K562 (cell line): ENCODE data around the gene ENOSF1. TPM values are rescaled to one million over a fixed set of nuclear protein-coding genes. Genes with fewer than 3 reads are reported as not detected.
A peak's percentile ranks its signal among the peaks of the same experiment; 100 is the strongest.

Source experiments
- ATAC-seq: fragments of 200-7000 bp; cut with Tn5 transposase; 3 replicates; pipeline ENCODE4 v1.9.1; 2020; ENCODE audit warnings: moderate library complexity
- BruUV-seq: library from RNA; stranded (reverse); fragments of 400-500 nt; replicated peaks from 2 replicates; lab custom pipeline; 2021; lab: Mats Ljungman, UMichigan
- CTCF ChIA-PET: fragments of 300-600 bp; formaldehyde crosslinking; extraction: SDS; loops from one replicate; lab custom pipeline; 2021; ENCODE audit warnings: low intra/inter-chr PET ratio; lab: Yijun Ruan, JAX
- POLR2A ChIA-PET: fragments of 300-600, 350-650 bp; sonication (Branson Sonifier 250); formaldehyde crosslinking; extraction: SDS; loops from one replicate; lab custom pipeline; 2021; ENCODE audit warnings: antibody characterized with exemption, inconsistent platforms; lab: Yijun Ruan, JAX
- DNase-seq, 4 experiments: peaks; one replicate each; pipeline versions ENCODE4 v3.0.0 to v3.0.0-alpha.2; 2011 to 2018; ENCODE audit warnings: low spot score in 3 of 4, mixed read lengths in 3 of 4; ENCODE audit errors: extremely low read depth in 1 of 4
- FAIRE-seq: peaks from 2 replicates; lab custom pipeline; 2011; peaks lifted over from hg19 to GRCh38; lab: Jason Lieb, UNC
- H2AFZ ChIP-seq: 2 replicates; pipeline ENCODE4 v1.6.0; 2011; ENCODE audit warnings: low read depth, low read length, control low read depth, inconsistent platforms
- H3K27ac ChIP-seq: fragments of 200-600 bp; 3 replicates; pipeline ENCODE4 v1.8.0; 2011; ENCODE audit warnings: low read depth, mild to moderate bottlenecking, control low read depth, inconsistent platforms, low read length, moderate library complexity, mixed read lengths; ENCODE audit errors: extremely low read depth
- H3K27me3 ChIP-seq, 2 experiments: fragments of 300-600 bp in 1 of 2; 2 replicates in 1 of 2; 3 replicates in 1 of 2; pipeline versions ENCODE4 v1.6.0 to v1.8.0; 2011; ENCODE audit warnings: inconsistent platforms in 2 of 2, low read length in 2 of 2, mild to moderate bottlenecking in 1 of 2, mixed read lengths in 1 of 2, moderate library complexity in 1 of 2; ENCODE audit not compliant: control insufficient read depth in 2 of 2, insufficient read depth in 2 of 2
- H3K36me3 ChIP-seq: fragments of 300-600 bp; 3 replicates; pipeline ENCODE4 v1.8.0; 2011; ENCODE audit warnings: mild to moderate bottlenecking, low read length, inconsistent platforms; ENCODE audit not compliant: control insufficient read depth, insufficient read depth
- H3K4me1 ChIP-seq, 2 experiments: fragments of 200-600 bp in 1 of 2; replicated peaks in 1 of 2; 2 replicates in 1 of 2; 3 replicates in 1 of 2; pipeline versions ENCODE4 v1.5.1 to v1.8.0; 2011; ENCODE audit warnings: inconsistent platforms in 2 of 2, low read length in 2 of 2, mild to moderate bottlenecking in 1 of 2, mixed read lengths in 1 of 2, moderate library complexity in 1 of 2; ENCODE audit not compliant: control insufficient read depth in 2 of 2, insufficient read depth in 2 of 2
- H3K4me2 ChIP-seq: 2 replicates; pipeline ENCODE4 v1.6.1; 2011; ENCODE audit warnings: low read length, control low read depth, inconsistent platforms, mixed read lengths; ENCODE audit not compliant: insufficient read depth
- H3K4me3 ChIP-seq: fragments of 200-600 bp; sonication (generic), shearing (Covaris generic); 2 replicates; pipeline ENCODE4 v1.5.1; 2016; ENCODE audit warnings: control low read depth, inconsistent platforms
- H3K79me2 ChIP-seq: fragments of 200-600 bp; 3 replicates; pipeline ENCODE4 v1.8.0; 2011; ENCODE audit warnings: low read length, inconsistent platforms; ENCODE audit not compliant: control insufficient read depth, insufficient read depth
- H3K9ac ChIP-seq, 2 experiments: 2 replicates each; pipeline versions ENCODE4 v1.6.0 to v1.6.1; 2011; ENCODE audit warnings: low read depth in 2 of 2, low read length in 2 of 2, control low read depth in 1 of 2, inconsistent platforms in 1 of 2, mild to moderate bottlenecking in 1 of 2, mixed read lengths in 1 of 2; ENCODE audit not compliant: insufficient read depth in 1 of 2
- H3K9me1 ChIP-seq: one replicate; pipeline ENCODE4 v1.6.0; 2011; ENCODE audit warnings: inconsistent platforms, mild to moderate bottlenecking, low read length, moderate library complexity; ENCODE audit not compliant: control insufficient read depth, insufficient read depth
- H3K9me3 ChIP-seq: replicated peaks from 2 replicates; pipeline ENCODE4 v1.5.1; 2011; ENCODE audit warnings: low read depth, low read length, inconsistent platforms; ENCODE audit not compliant: control insufficient read depth, insufficient read depth
- H4K20me1 ChIP-seq: replicated peaks from 2 replicates; pipeline ENCODE4 v1.6.1; 2011; ENCODE audit warnings: low read length, inconsistent platforms, mixed read lengths; ENCODE audit not compliant: control insufficient read depth, insufficient read depth
- ADNP ChIP-seq: fragments of 200-800 bp; sonication (Bioruptor generic); IDR thresholded peaks from 2 replicates; pipeline ENCODE4 v1.6.1; 2016; ENCODE audit warnings: missing genetic modification characterization, missing compliant biosample characterization
- ETV1 ChIP-seq: fragments of 450-650 bp; conservative IDR thresholded peaks from 2 replicates; pipeline ENCODE4 v1.6.1; 2016; ENCODE audit warnings: missing genetic modification characterization, control low read depth, low read depth, missing compliant biosample characterization
- NRF1 ChIP-seq, 2 experiments: fragments of 450-650 bp; IDR thresholded peaks in 1 of 2; conservative IDR thresholded peaks in 1 of 2; 2 replicates each; pipeline ENCODE4 v1.6.1; 2014; ENCODE audit warnings: mild to moderate bottlenecking in 2 of 2
- POLR2AphosphoS2 ChIP-seq: IDR thresholded peaks from 2 replicates; pipeline ENCODE4 v1.6.1; 2012; ENCODE audit warnings: low read length, improper control_type of control experiment
- POLR2H ChIP-seq: IDR thresholded peaks from 2 replicates; pipeline ENCODE4 v1.6.1; 2016; ENCODE audit warnings: missing genetic modification characterization, low read depth, mild to moderate bottlenecking, control low read depth, missing compliant biosample characterization, moderate library complexity
- RBM39 ChIP-seq: fragments of 200-400 bp; formaldehyde crosslinking; optimal IDR thresholded peaks from 2 replicates; pipeline ENCODE3; 2018; ENCODE audit warnings: low read depth, low read length
- STAT5A ChIP-seq: IDR thresholded peaks from 2 replicates; pipeline ENCODE4 v1.6.1; 2012; ENCODE audit warnings: low read length, inconsistent platforms, borderline replicate concordance
- TCFL5 ChIP-seq: fragments of 250-450 bp; sonication (Bioruptor Pico); conservative IDR thresholded peaks from 2 replicates; pipeline ENCODE4 v1.6.1; 2021; ENCODE audit warnings: mild to moderate bottlenecking, moderate library complexity, matching md5 sums
- THAP7 ChIP-seq: fragments of 250-450 bp; sonication (Bioruptor Pico); IDR thresholded peaks from 2 replicates; pipeline ENCODE4 v1.5.0; 2021
- ZNF174 ChIP-seq: fragments of 250-450 bp; sonication (Bioruptor Pico); IDR thresholded peaks from 2 replicates; pipeline ENCODE4 v1.4.0; 2020; ENCODE audit warnings: mild to moderate bottlenecking
- ZZZ3 ChIP-seq: fragments of 450-650 bp; IDR thresholded peaks from 2 replicates; pipeline ENCODE4 v1.6.1; 2016; ENCODE audit warnings: antibody characterized with exemption, mild to moderate bottlenecking, moderate library complexity
- WGBS: fragments of 100-300 bp; shearing (Covaris generic); methylation state at CpG from one replicate; pipeline ENCODE4 v1.1.6; 2016; ENCODE audit warnings: low coverage, mixed read lengths; ENCODE audit not compliant: insufficient coverage; ENCODE audit errors: missing lambda C conversion rate; 5-methylcytosine and 5-hydroxymethylcytosine counted together
- in situ Hi-C: fragments of 300-500 bp; cut with MboI; formaldehyde crosslinking; loops from 4 replicates; pipeline ENCODE4 v1.15.0; 2018; ENCODE audit warnings: inconsistent platforms, mixed read lengths
- intact Hi-C: fragments of 100-400 bp; cut with micrococcal nuclease; formaldehyde crosslinking; loops from 2 replicates; pipeline ENCODE4 v1.14.2; 2022
- polyA plus RNA-seq, 8 experiments: library from polyadenylated mRNA; depleted of rRNA in 4 of 8; stranded (reverse) in 5 of 8; unstranded in 3 of 8; fragments of >200 nt; fragmentation: Nextera tagmentation in 2 of 8; fragmentation: Illumina TruSeq in 1 of 8; extraction: Ambion mirVana in 2 of 8; extraction: Trizol in 1 of 8; gene quantifications; 2 replicates each; pipeline versions ENCODE4 v1.2.1 to v1.2.3, GENCODE V29; 2011 to 2014; ENCODE audit warnings: inconsistent platforms in 1 of 8, missing spikeins in 1 of 8
- total RNA-seq, 7 experiments: library from RNA; depleted of rRNA in 6 of 7; stranded (reverse); fragments of >200 nt in 6 of 7; fragmentation: Illumina TruSeq in 2 of 7; extraction: Trizol in 2 of 7; gene quantifications; 2 replicates each; pipeline versions ENCODE4 v1.2.1 to v1.2.3, GENCODE V29; 2011 to 2021; ENCODE audit warnings: low replicate concordance in 1 of 7
- TF ChIP-seq, protein P1 (sequence below): sonication (generic); formaldehyde crosslinking; IDR thresholded peaks from 2 replicates; pipeline ENCODE4 v1.8.1; 2022; ENCODE audit warnings: missing genetic modification reagents
- TF ChIP-seq, protein P2 (sequence below): fragments of 250-450 bp; sonication (Bioruptor Pico); IDR thresholded peaks from 2 replicates; pipeline ENCODE4 v1.6.1; 2021; ENCODE audit warnings: mild to moderate bottlenecking

Gene ENOSF1
- total and polyA plus RNA-seq, 9 of the 15 experiments (the other 6 are each of a cell fraction or from before 2014, with no cell fraction given): 15.5 to 66.4 (median 46.5) TPM

- ChIA-PET POLR2A (interaction anchor here (0.6 to 1.4 kb wide), 3 partner anchors 9 to 109 kb away, joined by 3 read pairs; no protein-coding TSS in a partner anchor), CTCF (no interaction called here)
- Histone ChIP-seq H3K36me3 (peaks cover 68% of the 10 kb centered on the region), H4K20me1 (no peaks in the 10 kb centered on the region), H3K9me3 (no peaks in the 10 kb centered on the region), H3K27me3 (no peaks in the 10 kb centered on the region), H3K9ac (no peak overlapping the region), H3K9me1 (no peaks in the 10 kb centered on the region), H3K79me2 (no peaks in the 10 kb centered on the region), H2AFZ (no peak overlapping the region), H3K4me3 (no peak overlapping the region), H3K4me2 (no peak overlapping the region), H3K4me1 (no peaks in the 10 kb centered on the region), H3K27ac (no peak overlapping the region)
- no peak for DNase-seq
- TSS peak; percentile 31 for BruUV-seq
- no peak for ATAC-seq
- FAIRE-seq: no peak
- intact Hi-C loops: no loop called here
- no peak for TF ChIP-seq ADNP (tag)
- TF ChIP-seq TCFL5 (CRISPR knock-in tag): no peak
- TF ChIP-seq RBM39: no peak
- TF ChIP-seq, protein P1, sequence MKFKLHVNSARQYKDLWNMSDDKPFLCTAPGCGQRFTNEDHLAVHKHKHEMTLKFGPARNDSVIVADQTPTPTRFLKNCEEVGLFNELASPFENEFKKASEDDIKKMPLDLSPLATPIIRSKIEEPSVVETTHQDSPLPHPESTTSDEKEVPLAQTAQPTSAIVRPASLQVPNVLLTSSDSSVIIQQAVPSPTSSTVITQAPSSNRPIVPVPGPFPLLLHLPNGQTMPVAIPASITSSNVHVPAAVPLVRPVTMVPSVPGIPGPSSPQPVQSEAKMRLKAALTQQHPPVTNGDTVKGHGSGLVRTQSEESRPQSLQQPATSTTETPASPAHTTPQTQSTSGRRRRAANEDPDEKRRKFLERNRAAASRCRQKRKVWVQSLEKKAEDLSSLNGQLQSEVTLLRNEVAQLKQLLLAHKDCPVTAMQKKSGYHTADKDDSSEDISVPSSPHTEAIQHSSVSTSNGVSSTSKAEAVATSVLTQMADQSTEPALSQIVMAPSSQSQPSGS (CRISPR knock-in tag): no peak
- no peak for TF ChIP-seq NRF1 (conservative IDR thresholded peaks at IDR 0.05 in 1 of 2, IDR thresholded peaks at IDR 0.05 in 1 of 2)
- TF ChIP-seq STAT5A: no peak
- no peak for TF ChIP-seq ZZZ3
- TF ChIP-seq, protein P2, sequence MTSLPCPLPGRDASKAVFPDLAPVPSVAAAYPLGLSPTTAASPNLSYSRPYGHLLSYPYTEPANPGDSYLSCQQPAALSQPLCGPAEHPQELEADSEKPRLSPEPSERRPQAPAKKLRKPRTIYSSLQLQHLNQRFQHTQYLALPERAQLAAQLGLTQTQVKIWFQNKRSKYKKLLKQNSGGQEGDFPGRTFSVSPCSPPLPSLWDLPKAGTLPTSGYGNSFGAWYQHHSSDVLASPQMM (CRISPR knock-in tag): no peak
- TF ChIP-seq ETV1 (tag): no peak
- no peak for TF ChIP-seq ZNF174 (CRISPR knock-in tag)
- TF ChIP-seq POLR2AphosphoS2: peak; percentile 71; the same call in 1 of the 2 replicates
- no peak for TF ChIP-seq THAP7 (CRISPR knock-in tag)
- TF ChIP-seq POLR2H (tag): peak; percentile 54; the same call in 1 of the 2 replicates
- in situ Hi-C loops: no loop called here
- 88% methylated on average over 1 of the region's 1 CpG for WGBS
Observed at GRCh38 chr18:723541-724080, 11.2 kb upstream of the ENOSF1 start.
